ENCODE measurements around the gene S100A2. TPM values are rescaled to one million over a fixed set of nuclear protein-coding genes. Genes with fewer than 3 reads are reported as not detected.

The S100A2 gene
- total and polyA plus RNA-seq, 4 experiments from 2014 or later, result 0.87 to 1.7 (median 1.0) TPM; not detected in 1

GRCh38 chr1:153573351-153573750 is 7.7 kb upstream of the S100A2 start:
- peaks cover 4 to 20% (median 6%) of the 10 kb centered on the region in 4 donors for H3K4me1 Mint-ChIP-seq
- intact Hi-C loops (cut with micrococcal nuclease), result no loop called here
- CTCF ChIA-PET (ENCODE audit: partially characterized antibody), result interaction anchor here (0.9 to 7.5 kb wide), 9 partner anchors 15 to 170 kb away, joined by 3 to 243 read pairs (median 9); partner anchors contain the start of genes S100A14 and S100A6
- H3K4me3 Mint-ChIP-seq, result no peak overlapping the region
- H3K36me3 Mint-ChIP-seq, result no peaks in the 10 kb centered on the region
- Histone ChIP-seq H3K27me3 (ENCODE audit: insufficient read depth, low read length) (peaks cover 3% of the 10 kb centered on the region), H3K36me3 (ENCODE audit: insufficient read depth, low read length) (no peaks in the 10 kb centered on the region), H3K4me3 (ENCODE audit: low read length in 2 of 2) (no peak overlapping the region), H3K9me3 (ENCODE audit: control insufficient read depth in 1 of 2, low read length in 2 of 2) (no peaks in the 10 kb centered on the region), H3K27ac (ENCODE audit: low read depth, low read length) (no peak overlapping the region), H3K4me1 (ENCODE audit: insufficient read depth, low read length) (peaks cover 7% of the 10 kb centered on the region)
- no peak for DNase-seq
- POLR2A ChIA-PET (ENCODE audit: partially characterized antibody), result interaction anchor here (1.3 kb wide), 1 partner anchor 28 kb away, joined by 4 read pairs; the partner anchor contains the start of gene S100A4
- H3K9me3 Mint-ChIP-seq, result no peaks in the 10 kb centered on the region
- H3K27me3 Mint-ChIP-seq, result peaks cover 5 to 11% of the 10 kb centered on the region in 2 donors
- H3K27ac Mint-ChIP-seq, result peak overlapping the region in 1 of 7 donors; percentile 27

GRCh38 chr1:153572569-153573015 is 6.9 kb upstream of the S100A2 start:
- no peaks in the 10 kb centered on the region for H3K36me3 ChIP-seq (ENCODE audit: insufficient read depth, low read length)
- DNase-seq, result peak in 4 of 5 donors; percentile 24 to 45 (median 30)
- ChIA-PET POLR2A (ENCODE audit: partially characterized antibody) (interaction anchor here (1.3 to 5.8 kb wide), 2 partner anchors 27 to 39 kb away, joined by 4 to 103 read pairs; partner anchors contain the start of genes S100A4 and S100A6), CTCF (ENCODE audit: partially characterized antibody) (interaction anchor here (0.9 to 7.5 kb wide), 16 partner anchors 11 to 178 kb away, joined by 3 to 243 read pairs (median 6); partner anchors contain the start of genes S100A14, S100A4 and S100A6)
- no peaks in the 10 kb centered on the region for H3K9me3 ChIP-seq (ENCODE audit: control insufficient read depth in 1 of 2, low read length in 2 of 2)
- no peak overlapping the region for H3K27ac ChIP-seq (ENCODE audit: low read depth, low read length)
- no peaks in the 10 kb centered on the region for H3K9me3 Mint-ChIP-seq
- no peaks in the 10 kb centered on the region for H3K36me3 Mint-ChIP-seq
- H3K4me1 Mint-ChIP-seq, result peaks cover 9 to 27% (median 12%) of the 10 kb centered on the region in 4 donors
- no peaks in the 10 kb centered on the region for H3K27me3 ChIP-seq (ENCODE audit: insufficient read depth, low read length)
- intact Hi-C loops (cut with micrococcal nuclease), result loop anchor here (1.0 kb wide), 2 partner anchors 177 to 414 kb away; partner anchors contain the start of gene RAB13
- H3K4me3 ChIP-seq (ENCODE audit: low read length in 2 of 2), result no peak overlapping the region
- H3K4me3 Mint-ChIP-seq, result no peak overlapping the region
- peaks cover 14% of the 10 kb centered on the region for H3K4me1 ChIP-seq (ENCODE audit: insufficient read depth, low read length)
- peaks cover 0 to 5% of the 10 kb centered on the region in 2 donors for H3K27me3 Mint-ChIP-seq
- peak overlapping the region in 3 of 7 donors; percentile 15 to 41 (median 27) for H3K27ac Mint-ChIP-seq

GRCh38 chr1:153571706-153572105 is 6.1 kb upstream of the S100A2 start:
- Mint-ChIP-seq H3K27ac (peak overlapping the region in 1 of 7 donors; percentile 49), H3K4me1 (peaks cover 13 to 33% (median 18%) of the 10 kb centered on the region in 4 donors), H3K36me3 (no peaks in the 10 kb centered on the region), H3K9me3 (no peaks in the 10 kb centered on the region), H3K4me3 (no peak overlapping the region), H3K27me3 (no peaks in the 10 kb centered on the region)
- Histone ChIP-seq H3K27me3 (ENCODE audit: insufficient read depth, low read length) (no peaks in the 10 kb centered on the region), H3K36me3 (ENCODE audit: insufficient read depth, low read length) (no peaks in the 10 kb centered on the region), H3K4me3 (ENCODE audit: low read length in 2 of 2) (no peak overlapping the region), H3K4me1 (ENCODE audit: insufficient read depth, low read length) (peaks cover 21% of the 10 kb centered on the region), H3K9me3 (ENCODE audit: control insufficient read depth in 1 of 2, low read length in 2 of 2) (no peaks in the 10 kb centered on the region), H3K27ac (ENCODE audit: low read depth, low read length) (no peak overlapping the region)
- ChIA-PET CTCF (ENCODE audit: partially characterized antibody) (interaction anchor here (1.0 to 7.5 kb wide), 15 partner anchors 10 to 179 kb away, joined by 3 to 243 read pairs (median 7); partner anchors contain the start of genes S100A4 and S100A6), POLR2A (ENCODE audit: partially characterized antibody) (interaction anchor here (5.8 kb wide), 1 partner anchor 38 kb away, joined by 103 read pairs; the partner anchor contains the start of gene S100A6)
- intact Hi-C loops (cut with micrococcal nuclease), result loop anchor here (1.0 kb wide), 2 partner anchors 178 to 415 kb away; partner anchors contain the start of gene RAB13
- DNase-seq, result no peak

GRCh38 chr1:153570874-153571273 is 5.2 kb upstream of the S100A2 start:
- Histone ChIP-seq H3K27me3 (ENCODE audit: insufficient read depth, low read length) (no peaks in the 10 kb centered on the region), H3K9me3 (ENCODE audit: control insufficient read depth in 1 of 2, low read length in 2 of 2) (no peaks in the 10 kb centered on the region), H3K27ac (ENCODE audit: low read depth, low read length) (no peak overlapping the region), H3K4me3 (ENCODE audit: low read length in 2 of 2) (no peak overlapping the region), H3K36me3 (ENCODE audit: insufficient read depth, low read length) (no peaks in the 10 kb centered on the region), H3K4me1 (ENCODE audit: insufficient read depth, low read length) (peaks cover 29% of the 10 kb centered on the region)
- CTCF ChIA-PET (ENCODE audit: partially characterized antibody), result interaction anchor here (1.1 to 7.5 kb wide), 14 partner anchors 9 to 219 kb away, joined by 3 to 243 read pairs (median 14); partner anchors contain the start of genes S100A14, S100A4, S100A5 and S100A6
- no peaks in the 10 kb centered on the region for H3K27me3 Mint-ChIP-seq
- no peaks in the 10 kb centered on the region for H3K9me3 Mint-ChIP-seq
- H3K36me3 Mint-ChIP-seq, result no peaks in the 10 kb centered on the region
- POLR2A ChIA-PET (ENCODE audit: partially characterized antibody), result interaction anchor here (0.5 to 5.8 kb wide), 3 partner anchors 9 to 37 kb away, joined by 3 to 103 read pairs (median 6); partner anchors contain the start of gene S100A6
- H3K4me3 Mint-ChIP-seq, result no peak overlapping the region
- no peak overlapping the region for H3K27ac Mint-ChIP-seq
- no peak for DNase-seq
- intact Hi-C loops (cut with micrococcal nuclease), result no loop called here
- peaks cover 20 to 41% (median 25%) of the 10 kb centered on the region in 4 donors for H3K4me1 Mint-ChIP-seq

- intact Hi-C loops (cut with micrococcal nuclease), result loop anchor here (5.0 kb wide), 1 partner anchor 48 kb away; the partner anchor contains the start of gene S100A14
- ChIA-PET CTCF (ENCODE audit: partially characterized antibody) (interaction anchor here (0.7 to 7.5 kb wide), 12 partner anchors 8 to 72 kb away, joined by 3 to 243 read pairs (median 19); partner anchors contain the start of genes S100A14, S100A4, S100A5 and S100A6), POLR2A (ENCODE audit: partially characterized antibody) (interaction anchor here (1.7 to 5.8 kb wide), 3 partner anchors 25 to 59 kb away, joined by 6 to 103 read pairs (median 13); partner anchors contain the start of gene S100A6)
- Histone ChIP-seq H3K4me1 (ENCODE audit: insufficient read depth, low read length) (peaks cover 35% of the 10 kb centered on the region), H3K36me3 (ENCODE audit: insufficient read depth, low read length) (no peaks in the 10 kb centered on the region), H3K4me3 (ENCODE audit: low read length in 2 of 2) (no peak overlapping the region), H3K9me3 (ENCODE audit: control insufficient read depth in 1 of 2, low read length in 2 of 2) (no peaks in the 10 kb centered on the region), H3K27ac (ENCODE audit: low read depth, low read length) (no peak overlapping the region), H3K27me3 (ENCODE audit: insufficient read depth, low read length) (no peaks in the 10 kb centered on the region)
- no peak overlapping the region for H3K27ac Mint-ChIP-seq
- no peaks in the 10 kb centered on the region for H3K9me3 Mint-ChIP-seq
- DNase-seq, result no peak
- H3K4me3 Mint-ChIP-seq, result peak overlapping the region in 1 of 8 donors; percentile 32
- peaks cover 22 to 45% (median 29%) of the 10 kb centered on the region in 4 donors for H3K4me1 Mint-ChIP-seq
- no peaks in the 10 kb centered on the region for H3K27me3 Mint-ChIP-seq
- no peaks in the 10 kb centered on the region for H3K36me3 Mint-ChIP-seq
These were observed 3.8 kb upstream of the S100A2 start for GRCh38 chr1:153569465-153569864.

GRCh38 chr1:153568367-153569099 is 2.9 kb upstream of the S100A2 start:
- H3K36me3 Mint-ChIP-seq, result no peaks in the 10 kb centered on the region
- CTCF ChIA-PET (ENCODE audit: partially characterized antibody), result interaction anchor here (0.8 to 7.5 kb wide), 18 partner anchors 9 to 65 kb away, joined by 3 to 243 read pairs (median 5); partner anchors contain the start of genes CHTOP, S100A14, S100A4 and S100A5
- H3K4me1 Mint-ChIP-seq, result peaks cover 22 to 45% (median 29%) of the 10 kb centered on the region in 4 donors
- H3K9me3 ChIP-seq (ENCODE audit: control insufficient read depth in 1 of 2, low read length in 2 of 2), result no peaks in the 10 kb centered on the region
- peak overlapping the region; percentile 40 to 49 for H3K4me3 ChIP-seq (ENCODE audit: low read length in 2 of 2)
- H3K9me3 Mint-ChIP-seq, result no peaks in the 10 kb centered on the region
- H3K4me1 ChIP-seq (ENCODE audit: insufficient read depth, low read length), result peaks cover 35% of the 10 kb centered on the region
- H3K27ac Mint-ChIP-seq, result peak overlapping the region; percentile 6 to 86 (median 70)
- H3K27me3 Mint-ChIP-seq, result no peaks in the 10 kb centered on the region
- peak overlapping the region; percentile 60 to 88 (median 82) for H3K4me3 Mint-ChIP-seq
- POLR2A ChIA-PET (ENCODE audit: partially characterized antibody), result interaction anchor here (0.7 to 5.8 kb wide), 10 partner anchors 15 to 61 kb away, joined by 3 to 103 read pairs (median 6); partner anchors contain the start of genes S100A4, S100A5 and S100A6
- intact Hi-C loops (cut with micrococcal nuclease), result loop anchor here (1.0 to 5.0 kb wide), 3 partner anchors 35 to 57 kb away; partner anchors contain the start of gene S100A14
- no peaks in the 10 kb centered on the region for H3K27me3 ChIP-seq (ENCODE audit: insufficient read depth, low read length)
- no peak overlapping the region for H3K27ac ChIP-seq (ENCODE audit: low read depth, low read length)
- H3K36me3 ChIP-seq (ENCODE audit: insufficient read depth, low read length), result no peaks in the 10 kb centered on the region
- peak; percentile 73 to 80 (median 75) for DNase-seq
